Astrocyte (in vitro differentiated cells and primary cell): ENCODE measurements around the gene CHRDL2.

Experiments
- CTCF ChIP-seq: IDR thresholded peaks from 2 replicates; pipeline ENCODE4 v1.5.1; 2011; ENCODE audit warnings: low read depth, mild to moderate bottlenecking, inconsistent platforms, low read length, moderate library complexity; ENCODE audit not compliant: insufficient read depth
- EZH2 ChIP-seq: IDR thresholded peaks from 2 replicates; pipeline ENCODE4 v1.6.1; 2012; ENCODE audit warnings: mild to moderate bottlenecking, low read length, inconsistent platforms; ENCODE audit not compliant: insufficient read depth

- no peak for TF ChIP-seq CTCF
- no peak for TF ChIP-seq EZH2
Measured at GRCh38 chr11:74662487-74663103, 68.6 kb downstream of the CHRDL2 start.
